H54 (cell line): ENCODE data around the gene C2orf72.

Experiments
- DNase-seq: peaks from one replicate; pipeline ENCODE4 v3.0.0; 2011; ENCODE audit warnings: low spot score, mixed read lengths; ENCODE audit not compliant: insufficient read length
- FAIRE-seq: peaks from 3 replicates; lab custom pipeline; 2011; peaks lifted over from hg19 to GRCh38; lab: Jason Lieb, UNC
- POLR2A ChIP-seq: IDR thresholded peaks from 2 replicates; pipeline ENCODE4 v1.6.1; 2011; ENCODE audit warnings: low read depth, mild to moderate bottlenecking, low read length

Gene C2orf72

DNA sequence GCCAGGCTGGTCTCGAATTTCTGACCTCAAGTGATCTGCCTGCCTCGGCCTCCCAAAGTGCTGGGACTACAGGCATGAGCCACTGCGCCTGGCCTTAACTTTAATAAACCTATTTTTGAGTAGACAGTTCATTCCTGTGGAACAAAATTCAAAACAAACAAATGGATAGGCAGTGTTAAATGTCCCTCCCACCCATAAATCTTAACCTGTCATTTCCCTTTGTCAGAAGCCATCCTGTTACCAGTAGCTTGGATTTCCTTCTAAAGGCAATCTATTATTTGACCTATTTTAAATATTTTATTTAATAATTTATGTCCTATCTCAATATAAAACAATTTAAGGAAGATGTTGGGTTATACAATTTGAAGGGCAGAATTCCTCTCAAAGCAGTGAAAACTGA is 6.6 kb upstream of the C2orf72 start:
- no peak for DNase-seq
- FAIRE-seq: no peak
- TF ChIP-seq POLR2A: no peak

GRCh38 chr2:231032575-231033140 is 4.7 kb upstream of the C2orf72 start:
- FAIRE-seq (no peak), DNase-seq (no peak)
- no peak for TF ChIP-seq POLR2A

GRCh38 chr2:231033147-231034132 is 3.9 kb upstream of the C2orf72 start:
- TF ChIP-seq POLR2A: no peak
- FAIRE-seq (no peak), DNase-seq (no peak)

DNA sequence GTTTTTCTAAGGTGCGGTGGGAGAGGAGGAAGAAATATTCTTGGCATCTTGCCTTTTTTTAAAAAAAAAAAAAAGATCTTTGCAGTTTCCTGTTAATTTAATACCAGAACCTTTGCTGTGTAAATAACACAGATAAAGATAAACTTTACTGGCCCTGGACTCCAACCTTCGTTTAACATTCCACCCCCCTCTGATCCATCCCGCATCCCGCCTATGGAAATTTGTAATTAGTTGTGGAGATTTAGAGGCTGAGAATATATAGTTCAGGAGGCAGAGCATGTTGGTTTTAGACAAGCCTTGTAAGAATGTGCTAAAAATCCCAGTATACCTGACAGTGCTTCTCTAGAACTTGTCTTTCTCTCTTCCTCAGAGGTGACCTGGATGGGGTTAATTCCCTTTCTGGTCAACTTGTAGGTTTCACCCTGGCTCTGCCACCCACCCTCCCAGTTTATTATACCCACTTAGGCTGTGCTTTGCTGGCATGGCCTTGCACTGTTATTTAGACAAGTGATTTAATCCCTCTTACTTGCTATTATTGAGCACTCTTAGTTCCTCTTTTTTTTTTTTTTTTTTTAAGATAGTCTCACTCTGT is 2.9 kb upstream of the C2orf72 start:
- TF ChIP-seq POLR2A: no peak
- no peak for FAIRE-seq
- DNase-seq: no peak

GRCh38 chr2:231036131-231036530 is 1.2 kb upstream of the C2orf72 start:
- FAIRE-seq (no peak), DNase-seq (peak; percentile 55)
- no peak for TF ChIP-seq POLR2A

- FAIRE-seq (no peak), DNase-seq (no peak)
- TF ChIP-seq POLR2A: no peak
These were observed 681 bp upstream of the C2orf72 start for GRCh38 chr2:231036578-231037106.

GRCh38 chr2:231037731-231038482 is 584 bp downstream of the C2orf72 start:
- FAIRE-seq (no peak), DNase-seq (no peak)
- TF ChIP-seq POLR2A: no peak

GRCh38 chr2:231038483-231039293 is 1.4 kb downstream of the C2orf72 start:
- DNase-seq (no peak), FAIRE-seq (no peak)
- no peak for TF ChIP-seq POLR2A

GRCh38 chr2:231039294-231039664 is 2.0 kb downstream of the C2orf72 start:
- no peak for FAIRE-seq
- no peak for DNase-seq
- TF ChIP-seq POLR2A: no peak

GRCh38 chr2:231039821-231040364 is 2.6 kb downstream of the C2orf72 start:
- TF ChIP-seq POLR2A: no peak
- no peak for FAIRE-seq

DNA sequence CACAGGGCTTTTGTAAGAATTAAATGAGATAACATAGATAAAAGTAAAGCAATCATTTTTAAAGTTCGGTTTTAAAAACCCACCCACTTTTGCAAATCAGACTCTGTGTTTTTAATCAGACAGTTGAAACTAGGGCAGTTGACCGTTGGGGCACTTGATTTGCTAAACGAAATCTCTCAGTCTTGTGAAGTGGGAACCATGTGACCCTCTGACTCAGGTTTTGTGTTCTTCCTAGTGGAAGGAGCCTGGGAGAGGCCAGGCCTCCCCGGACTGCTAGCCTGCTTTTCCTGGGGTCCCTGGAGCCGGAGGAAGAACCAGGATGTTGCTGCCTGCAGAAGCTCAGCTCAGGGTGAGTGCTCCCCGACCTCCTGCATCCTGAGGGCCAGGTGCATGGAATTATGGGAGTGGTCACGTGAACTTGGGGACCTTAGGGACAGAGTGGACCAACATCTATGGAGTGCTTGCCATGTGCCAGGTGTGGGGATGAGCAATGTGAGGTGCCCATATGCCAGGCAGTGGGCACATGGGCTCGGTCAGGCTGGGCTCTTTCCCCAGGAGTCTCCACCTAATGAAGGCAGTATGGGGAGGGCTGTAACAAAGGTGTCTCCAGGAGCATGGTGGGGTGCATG is 3.9 kb downstream of the C2orf72 start:
- FAIRE-seq: no peak
- TF ChIP-seq POLR2A: no peak
- peak; percentile 52 for DNase-seq

More at GRCh38 chr2:231039821-231040364, 2.6 kb downstream of the C2orf72 start:
- no peak for DNase-seq

DNA sequence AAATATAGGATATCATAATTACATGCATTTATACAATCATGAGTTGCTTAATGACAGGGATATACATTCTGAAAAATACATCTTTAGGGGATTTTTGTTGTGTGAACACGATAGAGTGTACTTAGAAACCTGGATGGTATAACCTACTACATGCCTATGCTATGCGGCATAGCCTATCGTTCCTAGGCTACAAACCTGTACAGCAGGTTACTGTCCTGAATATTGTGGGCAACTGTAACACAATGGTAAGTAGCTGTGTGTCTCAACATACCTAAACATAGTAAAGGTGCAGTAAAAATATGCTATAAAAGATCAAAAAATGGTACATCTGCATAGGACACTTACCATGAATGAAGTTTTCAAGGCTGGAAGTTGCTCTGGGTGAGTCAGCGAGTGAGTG is 6.5 kb downstream of the C2orf72 start:
- FAIRE-seq (no peak), DNase-seq (no peak)
- no peak for TF ChIP-seq POLR2A
